Vagina (tissue), 2 donors: Measurements from ENCODE around the gene NID2.

Experiments
- POLR2A ChIP-seq, 2 donors: fragments of 450-650 bp; IDR thresholded peaks; one replicate each; pipeline ENCODE4 v1.6.1; 2017; ENCODE audit warnings: antibody characterized with exemption in 2 of 2, mild to moderate bottlenecking in 2 of 2, moderate library complexity in 2 of 2
- TF ChIP-seq, protein P1 (sequence below), 3 experiments: fragments of 450-650 bp in 2 of 3; fragments of 200-600 bp in 1 of 3; sonication (generic) in 1 of 3; IDR thresholded peaks; one replicate each; pipeline ENCODE4 v1.5.1; 2017 to 2019; ENCODE audit warnings: antibody characterized with exemption in 3 of 3, mild to moderate bottlenecking in 2 of 3, moderate library complexity in 2 of 3

DNA sequence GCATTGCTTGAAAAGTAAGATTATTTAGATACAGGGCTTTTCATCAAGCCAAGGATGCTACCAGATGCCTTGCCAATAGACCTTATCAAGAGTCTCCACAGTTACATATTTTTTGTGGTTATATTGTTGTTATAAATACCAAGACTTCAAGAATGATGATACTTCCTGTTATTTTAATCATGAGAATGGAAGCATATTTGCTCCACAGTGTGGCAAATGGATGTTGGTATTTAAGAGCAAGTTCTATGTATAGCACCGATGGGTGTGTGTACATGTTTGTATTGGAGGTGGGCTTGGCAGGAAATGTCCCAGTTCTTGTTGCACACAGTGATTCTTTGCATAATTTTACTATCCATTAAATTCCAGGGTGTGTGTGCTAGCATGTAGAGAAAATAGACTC is 4.4 kb upstream of the NID2 start:
- TF ChIP-seq, protein P1, sequence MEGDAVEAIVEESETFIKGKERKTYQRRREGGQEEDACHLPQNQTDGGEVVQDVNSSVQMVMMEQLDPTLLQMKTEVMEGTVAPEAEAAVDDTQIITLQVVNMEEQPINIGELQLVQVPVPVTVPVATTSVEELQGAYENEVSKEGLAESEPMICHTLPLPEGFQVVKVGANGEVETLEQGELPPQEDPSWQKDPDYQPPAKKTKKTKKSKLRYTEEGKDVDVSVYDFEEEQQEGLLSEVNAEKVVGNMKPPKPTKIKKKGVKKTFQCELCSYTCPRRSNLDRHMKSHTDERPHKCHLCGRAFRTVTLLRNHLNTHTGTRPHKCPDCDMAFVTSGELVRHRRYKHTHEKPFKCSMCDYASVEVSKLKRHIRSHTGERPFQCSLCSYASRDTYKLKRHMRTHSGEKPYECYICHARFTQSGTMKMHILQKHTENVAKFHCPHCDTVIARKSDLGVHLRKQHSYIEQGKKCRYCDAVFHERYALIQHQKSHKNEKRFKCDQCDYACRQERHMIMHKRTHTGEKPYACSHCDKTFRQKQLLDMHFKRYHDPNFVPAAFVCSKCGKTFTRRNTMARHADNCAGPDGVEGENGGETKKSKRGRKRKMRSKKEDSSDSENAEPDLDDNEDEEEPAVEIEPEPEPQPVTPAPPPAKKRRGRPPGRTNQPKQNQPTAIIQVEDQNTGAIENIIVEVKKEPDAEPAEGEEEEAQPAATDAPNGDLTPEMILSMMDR (IDR thresholded peaks at IDR 0.05), result no peak
- no peak for TF ChIP-seq POLR2A (IDR thresholded peaks at IDR 0.05)
